Kidney (tissue), 14 donors: ENCODE results near the gene EMC10. TPM values are rescaled to one million over a fixed set of nuclear protein-coding genes. Genes with fewer than 3 reads are reported as not detected.
"Not testable (repeated sequence)": the region's sequence is repeated elsewhere in the genome, so short reads cannot be mapped to it uniquely, and the experiment has no call there.

Experiments used
- DNase-seq, 5 donors: peaks; one replicate each; pipeline ENCODE4 v3.0.0-alpha.2; 2013 to 2020
- FAIRE-seq: peaks from 2 replicates; lab custom pipeline; 2012; peaks lifted over from hg19 to GRCh38; lab: Jason Lieb, UNC
- H3K27ac ChIP-seq, 2 donors: one replicate each; pipeline ENCODE4 v1.7.0; 2013; ENCODE audit warnings: low read depth in 2 of 2, low read length in 2 of 2, inconsistent platforms in 1 of 2
- H3K27me3 ChIP-seq: one replicate; pipeline ENCODE4 v1.7.1; 2013; ENCODE audit warnings: low read length, inconsistent platforms; ENCODE audit not compliant: control insufficient read depth, insufficient read depth
- H3K36me3 ChIP-seq, 3 donors: one replicate each; pipeline versions ENCODE4 v1.7.0 to v1.7.1; 2013; ENCODE audit warnings: low read length in 3 of 3, control low read depth in 1 of 3, inconsistent platforms in 1 of 3; ENCODE audit not compliant: insufficient read depth in 3 of 3, control insufficient read depth in 2 of 3
- H3K4me1 ChIP-seq, 3 donors: one replicate each; pipeline versions ENCODE4 v1.7.0 to v1.7.1; 2013; ENCODE audit warnings: low read length in 3 of 3, inconsistent platforms in 1 of 3, low read depth in 1 of 3; ENCODE audit not compliant: control insufficient read depth in 2 of 3, insufficient read depth in 2 of 3
- H3K4me3 ChIP-seq, 3 donors: one replicate each; pipeline versions ENCODE4 v1.7.0 to v1.8.1; 2013; ENCODE audit warnings: low read length in 3 of 3, control low read depth in 1 of 3, inconsistent platforms in 1 of 3
- H3K9ac ChIP-seq, 3 donors: one replicate each; pipeline versions ENCODE4 v1.7.0 to v1.7.1; 2013; ENCODE audit warnings: low read length in 3 of 3, control low read depth in 1 of 3, inconsistent platforms in 1 of 3
- H3K9me3 ChIP-seq, 3 donors: one replicate each; pipeline versions ENCODE4 v1.7.0 to v1.7.1; 2013; ENCODE audit warnings: low read length in 3 of 3, control low read depth in 1 of 3, inconsistent platforms in 1 of 3; ENCODE audit not compliant: control insufficient read depth in 2 of 3, insufficient read depth in 1 of 3
- CTCF ChIP-seq: IDR thresholded peaks from 3 replicates; pipeline ENCODE4 v1.5.1; 2012; ENCODE audit warnings: mild to moderate bottlenecking, moderate library complexity, borderline replicate concordance; ENCODE audit not compliant: insufficient read depth; ENCODE audit errors: extremely low read depth
- intact Hi-C: fragments of 100-400 bp; cut with DNase I; formaldehyde crosslinking; loops from one replicate; pipeline ENCODE4 v1.11.1; 2022
- polyA plus RNA-seq: library from polyadenylated mRNA; stranded (reverse); fragments of 350-450 nt; fragmentation: Illumina TruSeq; extraction: RNeasy Lipid Tissue Mini Kit (QIAGEN cat#74804); gene quantifications from one replicate; pipeline ENCODE4 v1.2.3, GENCODE V29; 2014; ENCODE audit warnings: low read depth, low replicate concordance; ENCODE audit not compliant: insufficient read depth
- total RNA-seq: library from RNA; stranded (reverse); fragmentation: NEBNext Ultra II Directional; extraction: Animal tissue kit (Norgen Biotek cat#: 25700); gene quantifications from one replicate; pipeline ENCODE4 v1.2.1, GENCODE V29; 2021
- donor health status: control.
- donor health status: control.
- donor health status: control.
- donor health status: control.
- donor health status: control.
- donor health status: DM: yes; HTN: yes; CAD: no.
- donor health status: Normal renal cell carcinoma (clear cell type).

The EMC10 gene
- total and polyA plus RNA-seq, 2 donors from 2014 or later: 184 to 199 TPM

DNA sequence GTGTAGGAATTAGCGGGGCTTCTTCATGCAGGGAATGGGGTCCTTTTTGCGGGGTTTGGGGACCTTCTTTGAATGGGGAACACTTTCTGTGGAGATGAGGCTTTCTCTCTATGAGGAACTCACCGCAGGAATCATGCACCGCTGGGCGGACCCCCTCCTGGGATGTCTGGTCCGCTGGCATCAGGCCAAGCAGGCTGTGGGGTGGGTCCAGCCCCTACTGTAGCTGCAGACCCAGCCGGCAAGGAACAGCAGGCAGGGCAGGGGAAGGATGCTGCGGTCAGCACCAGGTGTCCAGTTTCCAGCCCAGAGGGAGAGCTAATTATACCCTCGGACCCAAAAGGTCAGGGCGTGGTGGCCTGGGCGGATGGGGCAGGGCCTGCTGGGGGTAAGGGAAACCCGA lies 41.8 kb upstream of the EMC10 start:
- Histone ChIP-seq H3K36me3 (no peaks in the 10 kb centered on the region), H3K9me3 (no peaks in the 10 kb centered on the region), H3K4me1 (peaks cover 0 to 7% (median 3%) of the 10 kb centered on the region in 3 donors), H3K4me3 (no peak overlapping the region), H3K27me3 (no peaks in the 10 kb centered on the region), H3K9ac (no peak overlapping the region), H3K27ac (no peak overlapping the region)
- FAIRE-seq: no peak
- peak in 4 of 5 donors; percentile 49 to 77 (median 60) for DNase-seq
- intact Hi-C loops: no loop called here
- no peak for TF ChIP-seq CTCF

DNA sequence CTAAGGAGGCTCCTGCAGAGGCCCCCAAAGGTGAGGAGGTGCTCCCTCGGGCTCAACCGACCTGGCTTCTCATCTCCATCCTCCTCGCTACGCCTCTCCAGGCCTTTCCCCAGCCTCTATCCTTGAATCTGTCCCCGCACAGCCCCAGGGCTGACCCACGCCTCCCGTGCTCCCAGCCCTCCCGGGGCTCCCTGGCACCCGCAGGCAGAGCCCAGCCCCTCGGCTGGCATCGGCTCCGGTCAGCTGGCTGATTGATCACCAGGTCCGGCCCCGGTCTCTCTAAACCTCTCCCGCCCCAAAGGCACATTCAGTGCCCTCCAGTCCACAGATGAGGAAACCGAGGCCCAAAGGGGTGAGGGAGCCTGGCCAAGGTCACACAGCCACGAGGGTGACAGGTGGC lies 41.1 kb upstream of the EMC10 start:
- FAIRE-seq: no peak
- Histone ChIP-seq H3K9ac (no peak overlapping the region), H3K27ac (no peak overlapping the region), H3K36me3 (no peaks in the 10 kb centered on the region), H3K4me3 (no peak overlapping the region), H3K4me1 (peaks cover 0 to 7% (median 3%) of the 10 kb centered on the region in 3 donors), H3K9me3 (no peaks in the 10 kb centered on the region), H3K27me3 (no peaks in the 10 kb centered on the region)
- intact Hi-C loops: no loop called here
- no peak for DNase-seq
- TF ChIP-seq CTCF: no peak

GRCh38 chr19:50435627-50436026 lies 40.7 kb upstream of the EMC10 start:
- no peak for TF ChIP-seq CTCF
- intact Hi-C loops: no loop called here
- Histone ChIP-seq H3K27me3 (no peaks in the 10 kb centered on the region), H3K4me3 (no peak overlapping the region), H3K9me3 (no peaks in the 10 kb centered on the region), H3K9ac (no peak overlapping the region), H3K27ac (no peak overlapping the region), H3K4me1 (peaks cover 0 to 7% (median 3%) of the 10 kb centered on the region in 3 donors), H3K36me3 (no peaks in the 10 kb centered on the region)
- FAIRE-seq (no peak), DNase-seq (no peak)

DNA sequence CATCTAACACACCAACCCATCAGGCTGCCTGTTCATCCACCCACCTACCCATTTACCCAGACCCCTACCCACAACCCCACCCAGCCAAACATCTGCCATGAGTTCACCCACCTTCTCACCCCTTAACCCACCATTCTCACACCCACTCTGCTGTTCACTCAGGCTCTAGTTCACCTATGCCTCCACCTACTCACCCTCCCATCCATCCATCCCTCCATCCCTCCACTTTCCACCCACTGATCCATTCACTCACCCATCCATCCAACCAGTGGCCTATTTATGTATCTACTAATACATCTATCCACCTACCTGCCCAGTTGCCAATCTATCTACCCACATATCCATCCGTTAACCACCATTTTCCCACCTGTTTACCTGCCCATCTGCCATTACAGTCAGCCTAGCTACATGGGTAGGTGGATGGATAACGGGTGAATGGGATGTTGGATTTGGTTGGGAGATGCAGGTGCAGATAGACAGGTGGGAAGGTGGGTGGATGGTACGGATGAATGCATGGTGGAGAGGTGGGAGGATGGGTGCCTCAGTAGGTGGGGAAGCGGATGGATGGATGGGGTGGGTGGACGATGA lies 38.4 kb upstream of the EMC10 start:
- intact Hi-C loops: no loop called here
- TF ChIP-seq CTCF: no peak

DNA sequence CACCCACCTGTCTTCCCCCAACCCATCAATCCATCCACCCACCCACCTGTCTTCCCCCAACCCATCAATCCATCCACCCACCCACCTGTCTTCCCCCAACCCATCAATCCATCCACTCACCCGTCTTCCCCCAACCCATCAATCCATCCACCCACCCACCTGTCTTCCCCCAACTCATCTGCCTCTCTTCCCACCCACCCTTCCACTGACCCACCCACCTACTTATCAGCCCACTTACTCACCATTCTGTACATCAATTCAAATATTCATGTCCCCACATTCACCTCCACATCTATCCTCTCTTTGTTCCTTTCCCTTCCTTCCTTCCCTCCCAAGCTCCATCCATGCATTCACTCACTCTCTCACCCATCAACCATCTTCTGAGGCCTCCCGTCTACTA lies 37.2 kb upstream of the EMC10 start:
- FAIRE-seq, H3K27ac ChIP-seq, H3K36me3 ChIP-seq, H3K4me1 ChIP-seq, H3K27me3 ChIP-seq, H3K4me3 ChIP-seq, DNase-seq, intact Hi-C loops, H3K9me3 ChIP-seq, H3K9ac ChIP-seq: not testable (repeated sequence)

More for the DNA sequence above, 38.4 kb upstream of the EMC10 start:
- no peaks in the 10 kb centered on the region for H3K9me3 ChIP-seq
- no peak overlapping the region for H3K9ac ChIP-seq
- no peak overlapping the region for H3K4me3 ChIP-seq
- DNase-seq: no peak
- no peaks in the 10 kb centered on the region for H3K27me3 ChIP-seq
- FAIRE-seq: no peak
- no peak overlapping the region for H3K27ac ChIP-seq
- no peaks in the 10 kb centered on the region for H3K4me1 ChIP-seq
- no peaks in the 10 kb centered on the region for H3K36me3 ChIP-seq
